ENCODE data around the gene PDZRN4.

Gene PDZRN4

DNA sequence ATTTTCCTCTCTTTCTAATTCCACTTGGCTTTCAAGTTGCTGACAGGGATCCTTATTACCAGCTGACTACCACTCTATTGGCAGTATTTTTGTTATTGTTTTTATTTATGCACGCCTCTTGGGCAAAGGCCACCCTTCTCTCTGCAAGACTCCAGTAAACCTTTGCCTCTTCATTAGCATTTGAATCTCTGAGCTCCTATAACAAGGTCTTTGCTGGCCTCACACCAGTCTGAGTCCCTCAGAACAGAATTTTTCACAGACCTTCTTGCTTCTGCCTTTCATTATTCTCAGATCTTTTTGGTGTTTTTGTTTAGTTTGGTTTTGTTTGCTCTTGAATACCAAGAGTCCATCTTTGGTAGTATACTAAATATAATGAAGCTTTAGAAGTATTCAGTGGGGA lies 145.9 kb downstream of the PDZRN4 start:
- no peak overlapping the region for H3K27ac ChIP-seq (ENCODE audit: low read length)
- no peaks in the 10 kb centered on the region for H3K79me2 ChIP-seq (ENCODE audit: low read length)
- H3K4me3 ChIP-seq (ENCODE audit: low read length), result no peak overlapping the region
- H4K20me1 ChIP-seq (ENCODE audit: insufficient read depth, low read length), result no peaks in the 10 kb centered on the region
- no peak overlapping the region for H2AFZ ChIP-seq (ENCODE audit: low read depth, low read length)
- H3K36me3 ChIP-seq (replicated peaks; ENCODE audit: low read depth, low read length), result no peaks in the 10 kb centered on the region
- no peak overlapping the region for H3K4me2 ChIP-seq (ENCODE audit: low read length)
- no peaks in the 10 kb centered on the region for H3K9me3 ChIP-seq (ENCODE audit: insufficient read depth, low read length)
- TF ChIP-seq, protein P1, sequence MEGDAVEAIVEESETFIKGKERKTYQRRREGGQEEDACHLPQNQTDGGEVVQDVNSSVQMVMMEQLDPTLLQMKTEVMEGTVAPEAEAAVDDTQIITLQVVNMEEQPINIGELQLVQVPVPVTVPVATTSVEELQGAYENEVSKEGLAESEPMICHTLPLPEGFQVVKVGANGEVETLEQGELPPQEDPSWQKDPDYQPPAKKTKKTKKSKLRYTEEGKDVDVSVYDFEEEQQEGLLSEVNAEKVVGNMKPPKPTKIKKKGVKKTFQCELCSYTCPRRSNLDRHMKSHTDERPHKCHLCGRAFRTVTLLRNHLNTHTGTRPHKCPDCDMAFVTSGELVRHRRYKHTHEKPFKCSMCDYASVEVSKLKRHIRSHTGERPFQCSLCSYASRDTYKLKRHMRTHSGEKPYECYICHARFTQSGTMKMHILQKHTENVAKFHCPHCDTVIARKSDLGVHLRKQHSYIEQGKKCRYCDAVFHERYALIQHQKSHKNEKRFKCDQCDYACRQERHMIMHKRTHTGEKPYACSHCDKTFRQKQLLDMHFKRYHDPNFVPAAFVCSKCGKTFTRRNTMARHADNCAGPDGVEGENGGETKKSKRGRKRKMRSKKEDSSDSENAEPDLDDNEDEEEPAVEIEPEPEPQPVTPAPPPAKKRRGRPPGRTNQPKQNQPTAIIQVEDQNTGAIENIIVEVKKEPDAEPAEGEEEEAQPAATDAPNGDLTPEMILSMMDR (IDR thresholded peaks at IDR 0.05; ENCODE audit: low read depth, low read length), result no peak
- TF ChIP-seq EZH2phosphoT487 (IDR thresholded peaks at IDR 0.05; ENCODE audit: low read depth), result no peak
- H3K9ac ChIP-seq (ENCODE audit: low read length), result no peak overlapping the region
- H3K27me3 ChIP-seq (ENCODE audit: low read depth, low read length), result no peaks in the 10 kb centered on the region
- no peaks in the 10 kb centered on the region for H3K4me1 ChIP-seq (ENCODE audit: low read length)

DNA sequence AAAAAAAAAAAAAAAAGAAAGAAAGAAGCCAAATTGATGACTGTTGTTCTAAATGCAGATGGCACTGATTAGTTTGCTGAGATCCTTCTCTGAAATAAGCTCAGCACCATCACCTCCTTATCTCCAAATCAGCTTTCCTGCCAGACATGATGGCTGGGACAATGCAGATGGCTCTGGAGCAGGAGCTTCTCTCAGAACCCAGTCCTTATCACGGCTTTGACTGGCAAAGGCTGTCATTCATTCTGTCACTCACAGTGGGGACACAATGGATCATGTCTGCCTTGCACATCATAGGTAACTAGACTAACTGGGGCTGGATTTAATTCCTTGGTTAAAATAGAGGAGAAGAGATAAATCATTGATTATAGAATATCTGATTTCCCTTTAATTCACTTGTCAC lies 146.3 kb downstream of the PDZRN4 start:
- TF ChIP-seq, protein P1 (IDR thresholded peaks at IDR 0.05; ENCODE audit: low read depth, low read length), result no peak
- no peak for TF ChIP-seq EZH2phosphoT487 (IDR thresholded peaks at IDR 0.05; ENCODE audit: low read depth)
- Histone ChIP-seq H3K79me2 (ENCODE audit: low read length) (no peaks in the 10 kb centered on the region), H3K9me3 (ENCODE audit: insufficient read depth, low read length) (no peaks in the 10 kb centered on the region), H4K20me1 (ENCODE audit: insufficient read depth, low read length) (no peaks in the 10 kb centered on the region), H3K4me3 (ENCODE audit: low read length) (no peak overlapping the region), H3K9ac (ENCODE audit: low read length) (no peak overlapping the region), H3K36me3 (replicated peaks; ENCODE audit: low read depth, low read length) (no peaks in the 10 kb centered on the region), H3K27me3 (ENCODE audit: low read depth, low read length) (no peaks in the 10 kb centered on the region), H3K27ac (ENCODE audit: low read length) (no peak overlapping the region), H3K4me2 (ENCODE audit: low read length) (no peak overlapping the region), H3K4me1 (ENCODE audit: low read length) (no peaks in the 10 kb centered on the region), H2AFZ (ENCODE audit: low read depth, low read length) (no peak overlapping the region)

DNA sequence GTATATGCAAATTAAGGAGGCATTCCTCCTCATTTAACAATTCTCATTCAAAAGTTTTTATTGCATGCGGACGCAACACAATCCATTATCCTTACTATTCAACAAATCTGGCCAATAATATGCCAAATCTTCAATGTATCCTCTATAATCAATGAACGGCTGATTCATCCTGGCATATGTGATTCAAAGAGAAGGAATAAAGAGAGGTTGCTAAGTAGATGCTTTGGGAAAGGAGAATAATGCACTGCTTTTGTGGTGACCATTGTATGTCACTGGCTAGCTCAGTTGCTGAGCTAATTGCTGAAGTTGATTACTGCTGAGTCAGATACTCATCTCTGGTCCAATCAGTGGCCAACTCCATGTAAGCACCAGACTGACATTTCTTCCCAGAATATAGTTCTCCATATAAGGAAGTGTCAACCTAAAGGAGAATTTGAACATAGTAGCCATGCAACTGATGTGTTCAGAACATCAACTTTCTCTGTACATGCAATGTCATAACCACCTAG lies 148.0 kb downstream of the PDZRN4 start:
- Histone ChIP-seq H3K4me2 (ENCODE audit: low read length) (no peak overlapping the region), H3K27me3 (ENCODE audit: low read depth, low read length) (no peaks in the 10 kb centered on the region), H3K4me3 (ENCODE audit: low read length) (no peak overlapping the region), H3K9ac (ENCODE audit: low read length) (no peak overlapping the region), H3K27ac (ENCODE audit: low read length) (no peak overlapping the region), H3K9me3 (ENCODE audit: insufficient read depth, low read length) (no peaks in the 10 kb centered on the region), H3K4me1 (ENCODE audit: low read length) (no peaks in the 10 kb centered on the region), H4K20me1 (ENCODE audit: insufficient read depth, low read length) (no peaks in the 10 kb centered on the region), H3K36me3 (replicated peaks; ENCODE audit: low read depth, low read length) (no peaks in the 10 kb centered on the region), H2AFZ (ENCODE audit: low read depth, low read length) (no peak overlapping the region), H3K79me2 (ENCODE audit: low read length) (no peaks in the 10 kb centered on the region)
- TF ChIP-seq, protein P1 (IDR thresholded peaks at IDR 0.05; ENCODE audit: low read depth, low read length), result no peak
- TF ChIP-seq EZH2phosphoT487 (IDR thresholded peaks at IDR 0.05; ENCODE audit: low read depth), result no peak

DNA sequence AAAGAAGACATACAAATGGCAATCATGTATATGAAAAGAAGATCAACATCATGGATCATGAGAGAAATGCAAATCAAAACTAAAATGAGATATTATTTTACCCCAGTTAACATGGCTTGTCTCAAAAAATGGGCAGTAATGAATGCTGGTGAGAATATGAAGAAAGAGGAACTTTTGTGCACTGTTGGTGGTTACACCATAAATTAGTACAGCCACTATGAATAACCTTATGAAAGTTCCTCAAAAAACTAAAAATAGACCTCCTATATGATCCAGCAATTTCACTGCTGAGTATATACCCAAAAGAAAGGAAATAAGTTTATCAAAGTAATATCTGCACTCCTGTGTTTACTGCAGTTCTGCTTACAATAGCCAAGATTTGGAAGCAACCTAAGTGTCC lies 151.7 kb downstream of the PDZRN4 start:
- no peak overlapping the region for H3K4me3 ChIP-seq (ENCODE audit: low read length)
- no peaks in the 10 kb centered on the region for H3K27me3 ChIP-seq (ENCODE audit: low read depth, low read length)
- no peaks in the 10 kb centered on the region for H3K36me3 ChIP-seq (replicated peaks; ENCODE audit: low read depth, low read length)
- H3K27ac ChIP-seq (ENCODE audit: low read length), result no peak overlapping the region
- no peaks in the 10 kb centered on the region for H3K9me3 ChIP-seq (ENCODE audit: insufficient read depth, low read length)
- H3K79me2 ChIP-seq (ENCODE audit: low read length), result no peaks in the 10 kb centered on the region
- no peaks in the 10 kb centered on the region for H4K20me1 ChIP-seq (ENCODE audit: insufficient read depth, low read length)
- H3K9ac ChIP-seq (ENCODE audit: low read length), result no peak overlapping the region
- no peak overlapping the region for H3K4me2 ChIP-seq (ENCODE audit: low read length)
- no peaks in the 10 kb centered on the region for H3K4me1 ChIP-seq (ENCODE audit: low read length)
- TF ChIP-seq EZH2phosphoT487 (IDR thresholded peaks at IDR 0.05; ENCODE audit: low read depth), result no peak
- TF ChIP-seq, protein P1 (IDR thresholded peaks at IDR 0.05; ENCODE audit: low read depth, low read length), result no peak
- H2AFZ ChIP-seq (ENCODE audit: low read depth, low read length), result no peak overlapping the region

Measured in OCI-LY3 (cell line).